Naive thymus-derived CD4-positive, alpha-beta T cell (primary cell): ENCODE results near the gene CXCL8. TPM values are rescaled to one million over a fixed set of nuclear protein-coding genes. Genes with fewer than 3 reads are reported as not detected.

Source experiments
- ATAC-seq: fragments of 150-1000 bp; cut with Tn5 transposase; 2 replicates; pipeline ENCODE4 v1.10.0; 2021; ENCODE audit warnings: mild to moderate bottlenecking, moderate library complexity
- CTCF ChIA-PET: fragments of 350-600 bp; sonication (Branson Sonifier 250); formaldehyde crosslinking; loops from one replicate; lab custom pipeline; 2021; ENCODE audit warnings: antibody characterized with exemption; lab: Charles Lee
- POLR2A ChIA-PET: fragments of 350-600 bp; sonication (Branson Sonifier 250); formaldehyde crosslinking; loops from one replicate; lab custom pipeline; 2021; ENCODE audit warnings: antibody characterized with exemption, inconsistent platforms; lab: Charles Lee
- DNase-seq, 9 donors: peaks; one replicate each; pipeline versions ENCODE4 v3.0.0 to v3.0.0-alpha.2; 2020 to 2022; ENCODE audit warnings: mixed read lengths in 1 of 9
- H3K27ac ChIP-seq: one replicate; pipeline ENCODE4 v1.7.0; 2013; ENCODE audit warnings: mild to moderate bottlenecking, low read depth, low read length, moderate library complexity
- H3K27me3 ChIP-seq, 2 donors: one replicate each; pipeline ENCODE4 v1.7.0; 2013; ENCODE audit warnings: low read length in 2 of 2, mild to moderate bottlenecking in 2 of 2, moderate library complexity in 2 of 2; ENCODE audit not compliant: control insufficient read depth in 2 of 2, insufficient read depth in 2 of 2
- H3K36me3 ChIP-seq, 3 experiments: 1 replicate in 2 of 3; 2 replicates in 1 of 3; pipeline ENCODE4 v1.7.0; 2013; ENCODE audit warnings: low read length in 3 of 3, mild to moderate bottlenecking in 3 of 3, moderate library complexity in 1 of 3; ENCODE audit not compliant: insufficient read depth in 3 of 3, control insufficient read depth in 2 of 3
- H3K4me1 ChIP-seq, 2 donors: one replicate each; pipeline ENCODE4 v1.7.0; 2013; ENCODE audit warnings: low read length in 2 of 2, mild to moderate bottlenecking in 2 of 2, moderate library complexity in 1 of 2; ENCODE audit not compliant: control insufficient read depth in 2 of 2, insufficient read depth in 2 of 2
- H3K4me3 ChIP-seq: 2 replicates; pipeline ENCODE4 v1.7.0; 2013; ENCODE audit warnings: mild to moderate bottlenecking, low read length
- H3K9me3 ChIP-seq, 3 experiments: 1 replicate in 2 of 3; 2 replicates in 1 of 3; pipeline ENCODE4 v1.7.0; 2013; ENCODE audit warnings: low read length in 3 of 3; ENCODE audit not compliant: control insufficient read depth in 2 of 3
- H3K27ac Mint-ChIP-seq, 9 donors: one replicate each; pipeline ENCODE4 v1.8.0; 2020 to 2022; ENCODE audit warnings: mixed read lengths in 9 of 9, mild to moderate bottlenecking in 8 of 9, moderate library complexity in 5 of 9, inconsistent platforms in 2 of 9
- H3K27me3 Mint-ChIP-seq, 5 donors: one replicate each; pipeline ENCODE4 v1.8.0; 2021 to 2022; ENCODE audit warnings: mixed read lengths in 5 of 5, mild to moderate bottlenecking in 1 of 5
- H3K36me3 Mint-ChIP-seq, 5 donors: one replicate each; pipeline ENCODE4 v1.8.0; 2020 to 2022; ENCODE audit warnings: mixed read lengths in 5 of 5, mild to moderate bottlenecking in 3 of 5, inconsistent platforms in 1 of 5
- H3K4me1 Mint-ChIP-seq, 7 donors: one replicate each; pipeline ENCODE4 v1.8.0; 2020 to 2022; ENCODE audit warnings: mixed read lengths in 7 of 7, mild to moderate bottlenecking in 3 of 7, inconsistent platforms in 1 of 7
- H3K4me3 Mint-ChIP-seq, 10 donors: one replicate each; pipeline ENCODE4 v1.8.0; 2020 to 2022; ENCODE audit warnings: mild to moderate bottlenecking in 10 of 10, mixed read lengths in 10 of 10, moderate library complexity in 6 of 10, inconsistent platforms in 2 of 10
- H3K9me3 Mint-ChIP-seq, 11 donors: one replicate each; pipeline ENCODE4 v1.8.0; 2020 to 2022; ENCODE audit warnings: mixed read lengths in 11 of 11, mild to moderate bottlenecking in 4 of 11, inconsistent platforms in 1 of 11, moderate library complexity in 1 of 11
- intact Hi-C, 2 donors: fragments of 100-400 bp; cut with micrococcal nuclease; formaldehyde crosslinking; loops; one replicate each; pipeline ENCODE4 v1.15.1; 2023
- polyA plus RNA-seq, 2 donors: library from polyadenylated mRNA; unstranded; fragments of 300-500 nt; fragmentation: Illumina TruSeq; gene quantifications; one replicate each; pipeline ENCODE4 v1.2.3, GENCODE V29; 2021
- total RNA-seq, 6 experiments: library from RNA in 5 of 6; stranded (reverse) in 5 of 6; gene quantifications; 1 replicate in 5 of 6; 2 replicates in 1 of 6; pipeline ENCODE4 v1.2.3 and lab custom pipeline; 2021 to 2026

CXCL8 gene
- total and polyA plus RNA-seq, 7 experiments from 2014 or later = 0.20 to 501 (median 3.6) TPM; not detected in 1

- Histone ChIP-seq H3K4me1 (no peaks in the 10 kb centered on the region), H3K27ac (no peak overlapping the region), H3K9me3 (no peaks in the 10 kb centered on the region), H3K4me3 (no peak overlapping the region), H3K36me3 (no peaks in the 10 kb centered on the region), H3K27me3 (no peaks in the 10 kb centered on the region)
- ChIA-PET CTCF (no interaction called here), POLR2A (no interaction called here)
- intact Hi-C loops = no loop called here
- Mint-ChIP-seq H3K4me1 (peaks cover 0 to 5% (median 0%) of the 10 kb centered on the region in 7 donors), H3K4me3 (no peak overlapping the region), H3K27me3 (no peaks in the 10 kb centered on the region), H3K27ac (no peak overlapping the region), H3K36me3 (no peaks in the 10 kb centered on the region), H3K9me3 (peaks cover 0 to 1% (median 0%) of the 10 kb centered on the region in 11 donors)
- DNase-seq (no peak), ATAC-seq (no peak)
Measured at GRCh38 chr4:73723023-73723422, 17.3 kb upstream of the CXCL8 start.

- Mint-ChIP-seq H3K9me3 (no peaks in the 10 kb centered on the region), H3K4me1 (no peaks in the 10 kb centered on the region), H3K4me3 (no peak overlapping the region), H3K36me3 (no peaks in the 10 kb centered on the region), H3K27me3 (no peaks in the 10 kb centered on the region), H3K27ac (no peak overlapping the region)
- Histone ChIP-seq H3K9me3 (no peaks in the 10 kb centered on the region), H3K4me3 (no peak overlapping the region), H3K27me3 (no peaks in the 10 kb centered on the region), H3K36me3 (no peaks in the 10 kb centered on the region), H3K27ac (no peak overlapping the region), H3K4me1 (no peaks in the 10 kb centered on the region)
- ATAC-seq (no peak), DNase-seq (no peak)
- POLR2A ChIA-PET = no interaction called here
- intact Hi-C loops = no loop called here
- CTCF ChIA-PET = no interaction called here
Measured at GRCh38 chr4:73723928-73724327, 16.4 kb upstream of the CXCL8 start.

DNA sequence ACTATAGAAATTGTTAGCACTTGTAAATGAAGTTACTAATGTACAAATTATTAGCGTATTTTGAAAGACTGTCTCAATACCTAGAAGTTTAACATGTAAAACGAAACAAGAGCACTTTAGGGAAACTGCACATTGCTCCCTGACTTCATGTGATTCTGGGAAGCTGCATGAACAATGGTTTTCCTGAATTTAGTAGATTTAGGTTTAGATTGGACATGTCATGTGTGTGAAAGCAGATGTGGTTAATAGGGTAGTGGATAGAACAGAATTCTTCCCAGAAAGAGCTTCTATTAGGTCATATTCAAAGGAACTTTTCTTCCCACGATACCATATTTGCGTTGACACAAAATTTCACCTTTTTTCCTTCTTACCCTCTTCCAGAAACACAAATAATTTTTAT, 14.9 kb upstream of the CXCL8 start:
- ChIA-PET CTCF (no interaction called here), POLR2A (no interaction called here)
- Mint-ChIP-seq H3K36me3 (no peaks in the 10 kb centered on the region), H3K4me1 (peaks cover 0 to 2% (median 0%) of the 10 kb centered on the region in 7 donors), H3K9me3 (no peaks in the 10 kb centered on the region), H3K27me3 (peaks cover 0 to 4% (median 0%) of the 10 kb centered on the region in 5 donors), H3K27ac (no peak overlapping the region), H3K4me3 (no peak overlapping the region)
- no peaks in the 10 kb centered on the region for H3K36me3 ChIP-seq
- no peaks in the 10 kb centered on the region for H3K4me1 ChIP-seq
- no peak overlapping the region for H3K27ac ChIP-seq
- ATAC-seq (no peak), DNase-seq (no peak)
- no peaks in the 10 kb centered on the region for H3K9me3 ChIP-seq
- H3K27me3 ChIP-seq = no peaks in the 10 kb centered on the region
- no peak overlapping the region for H3K4me3 ChIP-seq
- intact Hi-C loops = no loop called here

- no peak for ATAC-seq
- Histone ChIP-seq H3K36me3 (no peaks in the 10 kb centered on the region), H3K4me1 (no peaks in the 10 kb centered on the region), H3K27me3 (no peaks in the 10 kb centered on the region), H3K9me3 (no peaks in the 10 kb centered on the region), H3K4me3 (no peak overlapping the region), H3K27ac (no peak overlapping the region)
- no peak overlapping the region for H3K4me3 Mint-ChIP-seq
- H3K36me3 Mint-ChIP-seq = no peaks in the 10 kb centered on the region
- H3K4me1 Mint-ChIP-seq = peaks cover 0 to 2% (median 0%) of the 10 kb centered on the region in 7 donors
- POLR2A ChIA-PET = no interaction called here
- intact Hi-C loops = no loop called here
- DNase-seq = no peak
- H3K9me3 Mint-ChIP-seq = no peaks in the 10 kb centered on the region
- no peak overlapping the region for H3K27ac Mint-ChIP-seq
- CTCF ChIA-PET = no interaction called here
- peaks cover 0 to 4% (median under 1%) of the 10 kb centered on the region in 5 donors for H3K27me3 Mint-ChIP-seq
Measured at GRCh38 chr4:73725985-73726384, 14.4 kb upstream of the CXCL8 start.

DNA sequence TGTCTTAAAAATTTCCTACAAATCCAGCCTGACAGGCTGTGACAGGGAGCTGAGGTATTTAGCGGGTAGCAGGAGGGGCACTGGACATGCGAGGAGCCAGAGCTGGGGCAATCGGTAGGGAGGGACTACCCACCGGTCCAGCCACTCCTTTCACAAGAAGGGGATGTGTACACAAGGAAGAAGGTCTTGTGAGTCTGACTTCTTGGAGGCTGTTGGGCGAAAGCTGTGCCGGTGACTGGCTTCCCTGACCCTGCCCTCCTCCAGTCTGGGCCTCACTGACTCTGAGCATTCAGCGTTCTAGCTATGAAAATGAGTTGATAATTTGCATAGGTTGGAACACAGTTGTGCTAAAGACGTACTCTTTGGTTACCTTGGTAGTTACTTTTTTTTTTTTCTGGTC, 12.7 kb upstream of the CXCL8 start:
- Histone ChIP-seq H3K27me3 (no peaks in the 10 kb centered on the region), H3K4me3 (no peak overlapping the region), H3K4me1 (no peaks in the 10 kb centered on the region), H3K36me3 (no peaks in the 10 kb centered on the region), H3K27ac (no peak overlapping the region), H3K9me3 (no peaks in the 10 kb centered on the region)
- ChIA-PET CTCF (interaction anchor here (0.6 kb wide), 1 partner anchor 8 kb away, joined by 3 read pairs; no protein-coding TSS in a partner anchor), POLR2A (no interaction called here)
- no peaks in the 10 kb centered on the region for H3K9me3 Mint-ChIP-seq
- intact Hi-C loops = loop anchor here in 1 of 2 donors (2.0 kb wide), 1 partner anchor 405 kb away; no protein-coding TSS in a partner anchor
- no peaks in the 10 kb centered on the region for H3K36me3 Mint-ChIP-seq
- H3K27ac Mint-ChIP-seq = no peak overlapping the region
- H3K27me3 Mint-ChIP-seq = peaks cover 0 to 12% (median 8%) of the 10 kb centered on the region in 5 donors
- ATAC-seq (no peak), DNase-seq (no peak)
- H3K4me1 Mint-ChIP-seq = peaks cover 0 to 12% (median 0%) of the 10 kb centered on the region in 7 donors
- no peak overlapping the region for H3K4me3 Mint-ChIP-seq

DNA sequence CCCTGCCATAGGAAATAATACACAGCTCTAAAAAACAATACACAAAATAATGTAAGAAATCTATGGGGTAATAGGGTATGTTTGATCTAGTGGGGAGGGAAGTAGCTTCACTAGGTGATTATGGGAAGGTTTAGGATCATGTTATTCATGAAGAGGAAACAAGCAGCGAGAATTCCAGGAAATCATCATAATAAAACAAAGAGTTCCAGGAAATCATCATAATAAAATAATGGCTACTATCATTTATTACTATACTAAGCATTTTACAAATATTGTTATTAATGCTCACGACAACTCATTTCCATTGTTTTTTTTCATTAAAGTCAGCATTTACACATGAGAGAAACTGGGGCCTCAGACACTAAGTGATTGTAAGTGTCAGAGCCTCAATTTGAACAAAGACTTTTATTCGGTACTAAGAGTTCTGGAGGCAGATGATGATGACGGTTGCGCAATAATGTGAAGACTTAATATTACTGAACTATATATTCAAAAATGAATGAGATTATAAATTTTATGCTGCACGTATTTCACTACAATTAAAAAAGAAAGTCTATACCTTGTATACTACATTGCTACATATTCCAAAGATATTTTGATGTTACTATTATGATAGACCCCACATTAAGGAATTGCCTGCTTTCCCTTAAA, 12.2 kb upstream of the CXCL8 start:
- H3K27ac Mint-ChIP-seq = no peak overlapping the region

More for the DNA sequence above, 12.2 kb upstream of the CXCL8 start:
- Histone ChIP-seq H3K27me3 (no peaks in the 10 kb centered on the region), H3K27ac (no peak overlapping the region), H3K36me3 (no peaks in the 10 kb centered on the region), H3K4me1 (no peaks in the 10 kb centered on the region), H3K4me3 (no peak overlapping the region), H3K9me3 (no peaks in the 10 kb centered on the region)
- peaks cover 0 to 12% (median 8%) of the 10 kb centered on the region in 5 donors for H3K27me3 Mint-ChIP-seq
- ChIA-PET POLR2A (no interaction called here), CTCF (interaction anchor here (0.6 kb wide), 1 partner anchor 8 kb away, joined by 3 read pairs; no protein-coding TSS in a partner anchor)
- ATAC-seq (no peak), DNase-seq (no peak)
- H3K9me3 Mint-ChIP-seq = no peaks in the 10 kb centered on the region
- peaks cover 0 to 12% (median 0%) of the 10 kb centered on the region in 7 donors for H3K4me1 Mint-ChIP-seq
- intact Hi-C loops = loop anchor here in 1 of 2 donors (2.0 kb wide), 1 partner anchor 405 kb away; no protein-coding TSS in a partner anchor
- H3K36me3 Mint-ChIP-seq = no peaks in the 10 kb centered on the region
- no peak overlapping the region for H3K4me3 Mint-ChIP-seq
